Activated CD8-positive, alpha-beta memory T cell treated with anti-CD3 and anti-CD28 coated beads, Interleukin-2, amount 50 U/mL, for 1 hour (primary cell): ENCODE results near the gene ALG8.
"Not testable (repeated sequence)": the region's sequence is repeated elsewhere in the genome, so short reads cannot be mapped to it uniquely, and the experiment has no call there.

ENCODE experiments used
- DNase-seq: peaks from one replicate; pipeline ENCODE4 v3.0.0-alpha.2; 2020; ENCODE audit errors: extremely low read depth

Gene ALG8

GRCh38 chr11:78139422-78140391 is at the start of gene ALG8:
Gene ALG8 (minus strand): TSS chr11:78139626. CDS start chr11:78139588, 38 bp downstream.
- peak; percentile 91 for DNase-seq

- DNase-seq, result peak; percentile 74
Measured at GRCh38 chr11:78188286-78189173, 49.1 kb upstream of the ALG8 start, which contains the start of the genes KCTD21 and USP35. Gene KCTD21 (minus strand): TSS chr11:78188626. CDS start chr11:78174554, 14,072 bp downstream. Gene USP35 (plus strand): TSS chr11:78188919. CDS start chr11:78196246, 7,327 bp downstream.

- peak; percentile 67 for DNase-seq
Measured at GRCh38 chr11:78187366-78188285, 48.2 kb upstream of the ALG8 start.

GRCh38 chr11:78181185-78181584 is 41.8 kb upstream of the ALG8 start:
- DNase-seq, result no peak

- no peak for DNase-seq
Measured at GRCh38 chr11:78180751-78181150, 41.3 kb upstream of the ALG8 start.

- no peak for DNase-seq
Measured at GRCh38 chr11:78179459-78180071, 40.1 kb upstream of the ALG8 start.

- DNase-seq, result no peak
Measured at GRCh38 chr11:78177216-78177615, 37.8 kb upstream of the ALG8 start.

- no peak for DNase-seq
Measured at GRCh38 chr11:78176605-78177141, 37.2 kb upstream of the ALG8 start.

GRCh38 chr11:78175862-78176261 is 36.4 kb upstream of the ALG8 start:
- not testable (repeated sequence) for DNase-seq

- no peak for DNase-seq
Measured at GRCh38 chr11:78171951-78172350, 32.5 kb upstream of the ALG8 start.

- no peak for DNase-seq
Measured at GRCh38 chr11:78170874-78171549, 31.6 kb upstream of the ALG8 start.

- no peak for DNase-seq
Measured at GRCh38 chr11:78170413-78170812, 31.0 kb upstream of the ALG8 start.

GRCh38 chr11:78168539-78169477 is 29.4 kb upstream of the ALG8 start:
- no peak for DNase-seq

- no peak for DNase-seq
Measured at GRCh38 chr11:78166855-78167469, 27.5 kb upstream of the ALG8 start.

GRCh38 chr11:78164471-78164870 is 25.0 kb upstream of the ALG8 start:
- DNase-seq, result no peak

- no peak for DNase-seq
Measured at GRCh38 chr11:78163828-78164227, 24.4 kb upstream of the ALG8 start.

- DNase-seq, result no peak
Measured at GRCh38 chr11:78161962-78162371, 22.5 kb upstream of the ALG8 start.

- no peak for DNase-seq
Measured at GRCh38 chr11:78161346-78161745, 21.9 kb upstream of the ALG8 start.
